ENCODE measurements around the gene TBX4.
"Not testable (repeated sequence)": the region's sequence is repeated elsewhere in the genome, so short reads cannot be mapped to it uniquely, and the experiment has no call there.

TBX4 gene

GRCh38 chr17:61508912-61509311 lies 56.7 kb downstream of the TBX4 start:
- no CpG with 5 or more reads among the region's 5 CpGs for WGBS, 2 donors (ENCODE audit: extremely low coverage in 2 of 2, insufficient read length in 2 of 2, insufficient replicate concordance in 1 of 2)
- H2AK5ac ChIP-seq (ENCODE audit: low read depth, low read length), result no peak overlapping the region
- H3K4me1 ChIP-seq (ENCODE audit: control insufficient read depth in 2 of 2, insufficient read depth in 1 of 2, low read depth in 1 of 2, low read length in 2 of 2), result no peaks in the 10 kb centered on the region

DNA sequence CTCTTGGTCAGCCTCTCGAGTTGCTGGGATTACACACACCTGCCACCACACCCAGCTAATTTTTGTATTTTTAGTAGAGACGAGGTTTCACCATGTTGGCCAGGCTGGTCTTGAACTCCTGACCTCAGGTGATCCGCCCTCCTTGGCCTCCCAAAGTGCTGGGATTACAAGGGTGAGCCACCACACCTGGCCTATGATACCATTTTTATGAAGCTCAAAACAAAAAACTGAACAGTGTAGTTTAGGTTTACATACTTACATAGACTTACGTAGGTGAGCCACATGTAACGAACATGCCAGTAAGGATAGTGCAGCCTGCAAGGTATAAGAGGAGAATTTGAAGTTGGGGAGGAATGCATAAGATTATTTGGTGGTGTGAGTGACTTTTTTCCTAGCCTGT lies 57.2 kb downstream of the TBX4 start:
- not testable (repeated sequence) for H3K36me3 ChIP-seq (replicated peaks in 1 of 2; ENCODE audit: control insufficient read depth in 2 of 2, insufficient read depth in 2 of 2, low read length in 2 of 2); H4K91ac ChIP-seq (ENCODE audit: low read depth, low read length, poor library complexity)
- no CpG with 5 or more reads among the region's 5 CpGs for WGBS, 2 donors (ENCODE audit: extremely low coverage in 2 of 2, insufficient read length in 2 of 2, insufficient replicate concordance in 1 of 2)

More at GRCh38 chr17:61508912-61509311, 56.7 kb downstream of the TBX4 start:
- H3K9ac ChIP-seq (ENCODE audit: low read depth, low read length, poor library complexity), result no peak overlapping the region
- H2BK5ac ChIP-seq (ENCODE audit: low read length), result no peak overlapping the region
- H2AFZ ChIP-seq (ENCODE audit: low read length), result no peak overlapping the region
- no peak overlapping the region for H3K14ac ChIP-seq (ENCODE audit: low read length)
- H3K4ac ChIP-seq (ENCODE audit: low read length), result no peak overlapping the region
- H2BK120ac ChIP-seq (ENCODE audit: low read depth, low read length), result no peak overlapping the region
- no peak overlapping the region for H3K27ac ChIP-seq (replicated peaks; ENCODE audit: low read length)
- H2BK12ac ChIP-seq (ENCODE audit: low read length), result no peak overlapping the region
- H2BK15ac ChIP-seq (ENCODE audit: low read length), result no peak overlapping the region
- H3K18ac ChIP-seq (ENCODE audit: low read length), result no peak overlapping the region
- DNase-seq (ENCODE audit: low spot score), result no peak
- H3K4me2 ChIP-seq (ENCODE audit: insufficient read depth, low read length, poor library complexity, severe bottlenecking), result no peak overlapping the region
- no peak overlapping the region for H4K8ac ChIP-seq (ENCODE audit: low read depth, low read length)
- no peak overlapping the region for H3K4me3 ChIP-seq (ENCODE audit: low read length in 2 of 2)
- H4K91ac ChIP-seq (ENCODE audit: low read depth, low read length, poor library complexity), result no peak overlapping the region
- peaks cover 0 to 7% (median 0%) of the 10 kb centered on the region in 3 experiments for H3K27me3 ChIP-seq (ENCODE audit: control insufficient read depth in 3 of 3, insufficient read depth in 3 of 3, low read depth in 1 of 3, low read length in 3 of 3)
- no peaks in the 10 kb centered on the region for H3K36me3 ChIP-seq (replicated peaks in 1 of 2; ENCODE audit: control insufficient read depth in 2 of 2, insufficient read depth in 2 of 2, low read length in 2 of 2)
- no peaks in the 10 kb centered on the region for H3K9me3 ChIP-seq (replicated peaks in 1 of 2; ENCODE audit: control insufficient read depth in 2 of 2, insufficient read depth in 1 of 2, low read depth in 1 of 2, low read length in 2 of 2)
- H3K23ac ChIP-seq (ENCODE audit: low read depth, low read length, poor library complexity), result no peak overlapping the region
- no peaks in the 10 kb centered on the region for H3K79me1 ChIP-seq (ENCODE audit: low read depth, low read length)

DNA sequence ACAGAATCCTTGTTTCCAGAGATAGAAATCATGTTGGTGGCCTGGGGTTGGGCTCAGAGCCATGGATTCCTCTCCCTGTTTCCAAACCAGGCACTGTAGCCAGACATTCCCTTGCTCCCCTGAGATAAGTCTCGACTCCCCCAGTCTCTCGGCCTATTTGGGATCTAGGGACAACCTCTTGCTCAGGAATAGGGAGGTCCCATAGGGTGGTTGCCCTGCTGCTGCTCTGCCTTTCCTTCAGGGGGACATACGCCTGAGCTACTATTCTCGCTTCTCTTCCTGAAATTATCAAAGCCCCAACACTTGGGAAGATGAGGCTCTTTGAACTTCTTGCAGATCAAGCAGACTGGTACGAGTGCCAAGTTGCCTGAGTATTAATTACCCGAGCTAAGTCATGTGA lies 58.0 kb downstream of the TBX4 start:
- H3K18ac ChIP-seq (ENCODE audit: low read length), result peak overlapping the region; percentile 12
- no peak overlapping the region for H2AK5ac ChIP-seq (ENCODE audit: low read depth, low read length)
- no peak overlapping the region for H2BK12ac ChIP-seq (ENCODE audit: low read length)
- no peak for DNase-seq (ENCODE audit: low spot score)
- no peak overlapping the region for H3K9ac ChIP-seq (ENCODE audit: low read depth, low read length, poor library complexity)
- peaks cover 0 to 7% (median 0%) of the 10 kb centered on the region in 3 experiments for H3K27me3 ChIP-seq (ENCODE audit: control insufficient read depth in 3 of 3, insufficient read depth in 3 of 3, low read depth in 1 of 3, low read length in 3 of 3)
- no peak overlapping the region for H2AFZ ChIP-seq (ENCODE audit: low read length)
- H2BK15ac ChIP-seq (ENCODE audit: low read length), result no peak overlapping the region
- H3K4me2 ChIP-seq (ENCODE audit: insufficient read depth, low read length, poor library complexity, severe bottlenecking), result no peak overlapping the region
- no peak overlapping the region for H3K14ac ChIP-seq (ENCODE audit: low read length)
- H3K4me1 ChIP-seq (ENCODE audit: control insufficient read depth in 2 of 2, insufficient read depth in 1 of 2, low read depth in 1 of 2, low read length in 2 of 2), result no peaks in the 10 kb centered on the region
- no peaks in the 10 kb centered on the region for H3K79me1 ChIP-seq (ENCODE audit: low read depth, low read length)
- H2BK5ac ChIP-seq (ENCODE audit: low read length), result no peak overlapping the region
- H2BK120ac ChIP-seq (ENCODE audit: low read depth, low read length), result no peak overlapping the region
- no peak overlapping the region for H3K27ac ChIP-seq (replicated peaks; ENCODE audit: low read length)
- no peaks in the 10 kb centered on the region for H3K9me3 ChIP-seq (replicated peaks in 1 of 2; ENCODE audit: control insufficient read depth in 2 of 2, insufficient read depth in 1 of 2, low read depth in 1 of 2, low read length in 2 of 2)
- H3K23ac ChIP-seq (ENCODE audit: low read depth, low read length, poor library complexity), result no peak overlapping the region
- H4K8ac ChIP-seq (ENCODE audit: low read depth, low read length), result no peak overlapping the region
- WGBS, 2 donors (ENCODE audit: extremely low coverage in 2 of 2, insufficient read length in 2 of 2, insufficient replicate concordance in 1 of 2), result no CpG with 5 or more reads among the region's 6 CpGs
- no peak overlapping the region for H3K4ac ChIP-seq (ENCODE audit: low read length)
- no peak overlapping the region for H3K4me3 ChIP-seq (ENCODE audit: low read length in 2 of 2)
- no peak overlapping the region for H4K91ac ChIP-seq (ENCODE audit: low read depth, low read length, poor library complexity)
- no peaks in the 10 kb centered on the region for H3K36me3 ChIP-seq (replicated peaks in 1 of 2; ENCODE audit: control insufficient read depth in 2 of 2, insufficient read depth in 2 of 2, low read length in 2 of 2)

More for the DNA sequence above, 57.2 kb downstream of the TBX4 start:
- not testable (repeated sequence) for H2AK5ac ChIP-seq (ENCODE audit: low read depth, low read length); H3K23ac ChIP-seq (ENCODE audit: low read depth, low read length, poor library complexity); H3K9ac ChIP-seq (ENCODE audit: low read depth, low read length, poor library complexity); H3K4me3 ChIP-seq (ENCODE audit: low read length in 2 of 2); H2BK15ac ChIP-seq (ENCODE audit: low read length); H3K27ac ChIP-seq (replicated peaks; ENCODE audit: low read length); H3K9me3 ChIP-seq (replicated peaks in 1 of 2; ENCODE audit: control insufficient read depth in 2 of 2, insufficient read depth in 1 of 2, low read depth in 1 of 2, low read length in 2 of 2); H3K4me1 ChIP-seq (ENCODE audit: control insufficient read depth in 2 of 2, insufficient read depth in 1 of 2, low read depth in 1 of 2, low read length in 2 of 2); DNase-seq (ENCODE audit: low spot score); H2AFZ ChIP-seq (ENCODE audit: low read length); H3K18ac ChIP-seq (ENCODE audit: low read length); H2BK5ac ChIP-seq (ENCODE audit: low read length); H2BK12ac ChIP-seq (ENCODE audit: low read length); H3K14ac ChIP-seq (ENCODE audit: low read length); H3K79me1 ChIP-seq (ENCODE audit: low read depth, low read length); H4K8ac ChIP-seq (ENCODE audit: low read depth, low read length); H2BK120ac ChIP-seq (ENCODE audit: low read depth, low read length); H3K27me3 ChIP-seq (ENCODE audit: control insufficient read depth in 3 of 3, insufficient read depth in 3 of 3, low read depth in 1 of 3, low read length in 3 of 3); H3K4ac ChIP-seq (ENCODE audit: low read length); H3K4me2 ChIP-seq (ENCODE audit: insufficient read depth, low read length, poor library complexity, severe bottlenecking)

DNA sequence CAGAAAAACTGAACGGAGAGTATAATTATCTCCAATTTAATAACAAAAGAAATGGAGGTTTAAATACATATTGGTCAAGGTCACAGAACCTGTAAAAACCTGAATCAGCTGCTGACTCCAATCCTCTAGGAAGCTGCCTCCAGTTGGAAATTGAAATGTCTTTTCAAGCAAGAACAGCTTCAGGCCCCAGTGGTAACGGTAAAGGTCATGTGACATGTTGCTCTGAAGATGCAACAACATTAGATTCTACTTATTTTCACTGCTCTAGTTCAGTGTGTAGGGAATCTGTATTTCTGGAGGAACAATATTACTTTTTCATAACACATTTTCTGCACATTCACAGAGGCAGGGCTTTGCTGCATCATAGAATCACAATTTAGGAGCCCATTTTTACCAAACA lies 58.8 kb downstream of the TBX4 start:
- no peak overlapping the region for H2BK5ac ChIP-seq (ENCODE audit: low read length)
- H3K27ac ChIP-seq (replicated peaks; ENCODE audit: low read length), result no peak overlapping the region
- no peak overlapping the region for H2AK5ac ChIP-seq (ENCODE audit: low read depth, low read length)
- no peak overlapping the region for H3K4me2 ChIP-seq (ENCODE audit: insufficient read depth, low read length, poor library complexity, severe bottlenecking)
- H3K4me3 ChIP-seq (ENCODE audit: low read length in 2 of 2), result no peak overlapping the region
- no peak overlapping the region for H3K14ac ChIP-seq (ENCODE audit: low read length)
- no peak overlapping the region for H2AFZ ChIP-seq (ENCODE audit: low read length)
- no peak for DNase-seq (ENCODE audit: low spot score)
- no peak overlapping the region for H3K23ac ChIP-seq (ENCODE audit: low read depth, low read length, poor library complexity)
- no peak overlapping the region for H2BK15ac ChIP-seq (ENCODE audit: low read length)
- H3K27me3 ChIP-seq (ENCODE audit: control insufficient read depth in 3 of 3, insufficient read depth in 3 of 3, low read depth in 1 of 3, low read length in 3 of 3), result peaks cover 0 to 7% (median 0%) of the 10 kb centered on the region in 3 experiments
- no peak overlapping the region for H3K18ac ChIP-seq (ENCODE audit: low read length)
- no peaks in the 10 kb centered on the region for H3K36me3 ChIP-seq (replicated peaks in 1 of 2; ENCODE audit: control insufficient read depth in 2 of 2, insufficient read depth in 2 of 2, low read length in 2 of 2)
- no peak overlapping the region for H4K91ac ChIP-seq (ENCODE audit: low read depth, low read length, poor library complexity)
- H2BK12ac ChIP-seq (ENCODE audit: low read length), result no peak overlapping the region
- WGBS, 2 donors (ENCODE audit: extremely low coverage in 2 of 2, insufficient read length in 2 of 2, insufficient replicate concordance in 1 of 2), result no CpG with 5 or more reads among the region's 2 CpGs
- H3K9ac ChIP-seq (ENCODE audit: low read depth, low read length, poor library complexity), result no peak overlapping the region
- H3K9me3 ChIP-seq (replicated peaks in 1 of 2; ENCODE audit: control insufficient read depth in 2 of 2, insufficient read depth in 1 of 2, low read depth in 1 of 2, low read length in 2 of 2), result no peaks in the 10 kb centered on the region
- no peak overlapping the region for H2BK120ac ChIP-seq (ENCODE audit: low read depth, low read length)
- no peak overlapping the region for H3K4ac ChIP-seq (ENCODE audit: low read length)
- no peak overlapping the region for H4K8ac ChIP-seq (ENCODE audit: low read depth, low read length)
- no peaks in the 10 kb centered on the region for H3K4me1 ChIP-seq (ENCODE audit: control insufficient read depth in 2 of 2, insufficient read depth in 1 of 2, low read depth in 1 of 2, low read length in 2 of 2)
- no peaks in the 10 kb centered on the region for H3K79me1 ChIP-seq (ENCODE audit: low read depth, low read length)
